Measurements from ENCODE around the gene DIP2C.
"Not testable (repeated sequence)": the region's sequence is repeated elsewhere in the genome, so short reads cannot be mapped to it uniquely, and the experiment has no call there.

DIP2C gene

GRCh38 chr10:659688-660141 is 29.8 kb downstream of the DIP2C start:
- DNase-seq = peak; percentile 2

DNA sequence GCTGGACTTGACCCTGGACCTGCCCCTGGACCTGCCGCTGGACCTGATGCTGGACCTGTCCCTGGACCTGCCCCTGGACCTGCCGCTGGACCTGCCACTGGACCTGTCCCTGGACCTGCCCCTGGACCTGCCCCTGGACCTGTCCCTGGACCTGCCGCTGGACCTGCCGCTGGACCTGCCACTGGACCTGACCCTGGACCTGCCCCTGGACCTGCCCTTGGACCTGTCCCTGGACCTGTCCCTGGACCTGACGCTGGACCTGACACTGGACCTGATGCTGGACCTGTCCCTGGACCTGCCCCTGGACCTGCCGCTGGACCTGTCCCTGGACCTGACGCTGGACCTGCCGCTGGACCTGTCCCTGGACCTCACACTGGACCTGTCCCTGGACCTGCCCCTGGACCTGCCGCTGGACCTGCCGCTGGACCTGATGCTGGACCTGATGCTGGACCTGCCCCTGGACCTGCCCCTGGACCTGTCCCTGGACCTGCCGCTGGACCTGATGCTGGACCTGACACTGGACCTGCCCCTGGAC is 31.6 kb downstream of the DIP2C start:
- DNase-seq = not testable (repeated sequence)

DNA sequence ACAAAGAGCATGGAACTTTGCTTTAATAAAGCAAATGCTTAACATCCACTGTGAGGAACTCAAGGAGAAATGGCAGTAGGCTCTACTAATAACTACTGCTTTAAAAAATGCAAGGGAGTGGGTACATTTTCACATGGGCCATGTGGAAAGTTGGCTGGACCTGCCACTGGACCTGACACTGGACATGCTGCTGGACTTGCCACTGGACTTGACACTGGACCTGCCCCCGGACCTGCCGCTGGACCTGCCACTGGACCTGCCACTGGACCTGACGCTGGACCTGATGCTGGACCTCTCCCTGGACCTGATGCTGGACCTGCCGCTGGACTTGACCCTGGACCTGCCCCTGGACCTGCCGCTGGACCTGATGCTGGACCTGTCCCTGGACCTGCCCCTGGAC is 32.6 kb downstream of the DIP2C start:
- no peak for DNase-seq

GRCh38 chr10:655184-655583 is 34.3 kb downstream of the DIP2C start:
- no peak for DNase-seq

- DNase-seq = no peak
Observed at GRCh38 chr10:654647-654996, 34.8 kb downstream of the DIP2C start.

GRCh38 chr10:653991-654646 is 35.3 kb downstream of the DIP2C start:
- no peak for DNase-seq

- DNase-seq = not testable (repeated sequence)
Observed at GRCh38 chr10:652832-653459, 36.5 kb downstream of the DIP2C start.

GRCh38 chr10:652233-652632 is 37.2 kb downstream of the DIP2C start:
- no peak for DNase-seq

DNA sequence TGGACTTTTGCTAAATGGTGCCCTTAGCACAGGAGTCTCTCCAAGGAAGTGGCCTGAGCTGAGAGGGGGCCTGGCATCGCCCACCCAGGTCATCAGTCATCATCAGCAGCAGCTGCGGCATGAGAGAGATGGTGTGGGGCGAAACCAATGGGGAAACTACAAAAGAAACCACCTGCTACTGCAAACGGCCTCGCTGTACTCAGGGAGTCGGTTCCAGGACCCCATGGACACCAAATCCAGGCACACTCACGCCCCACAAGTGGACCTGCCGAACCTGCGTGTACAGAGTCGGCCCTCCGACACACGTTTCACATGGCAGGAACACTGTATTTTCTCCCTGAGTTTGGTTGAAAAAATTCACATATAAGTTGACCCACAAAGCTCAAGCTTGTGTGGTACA is 37.8 kb downstream of the DIP2C start:
- DNase-seq = no peak

DNA sequence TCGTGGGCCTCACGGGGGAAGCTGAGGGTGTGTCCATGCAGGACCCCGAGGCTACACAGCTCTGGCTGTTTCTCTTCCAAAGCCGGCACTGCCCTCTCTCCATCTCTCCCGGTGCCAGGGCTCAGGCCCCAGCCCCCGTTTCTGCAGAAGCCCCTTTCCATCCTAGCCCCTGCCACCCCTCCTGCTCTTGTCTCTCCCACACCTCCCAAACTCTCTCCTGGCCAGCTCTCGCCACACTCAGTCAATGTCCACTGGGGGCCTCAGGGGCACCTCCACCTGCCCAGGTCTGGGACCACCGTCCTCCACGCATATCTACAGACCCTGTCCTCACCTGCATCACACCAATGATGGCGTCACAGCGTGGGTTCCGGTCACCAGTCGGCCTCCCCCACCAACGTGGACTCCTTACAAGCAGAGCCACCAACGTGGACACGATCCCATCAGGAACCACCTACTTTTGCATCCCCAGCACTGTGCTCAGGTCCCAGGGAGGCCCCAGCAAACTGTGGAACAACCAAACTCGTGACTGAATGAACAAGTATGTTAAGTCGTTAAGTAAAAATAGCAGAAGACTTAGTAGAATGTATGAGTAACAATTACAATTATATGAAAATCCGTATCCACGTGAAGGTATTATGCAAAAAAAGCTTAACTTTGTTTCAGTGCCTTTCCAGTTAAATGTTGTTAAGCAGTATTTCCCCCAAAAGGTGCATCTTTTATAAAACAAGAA is 38.4 kb downstream of the DIP2C start:
- no peak for DNase-seq

DNA sequence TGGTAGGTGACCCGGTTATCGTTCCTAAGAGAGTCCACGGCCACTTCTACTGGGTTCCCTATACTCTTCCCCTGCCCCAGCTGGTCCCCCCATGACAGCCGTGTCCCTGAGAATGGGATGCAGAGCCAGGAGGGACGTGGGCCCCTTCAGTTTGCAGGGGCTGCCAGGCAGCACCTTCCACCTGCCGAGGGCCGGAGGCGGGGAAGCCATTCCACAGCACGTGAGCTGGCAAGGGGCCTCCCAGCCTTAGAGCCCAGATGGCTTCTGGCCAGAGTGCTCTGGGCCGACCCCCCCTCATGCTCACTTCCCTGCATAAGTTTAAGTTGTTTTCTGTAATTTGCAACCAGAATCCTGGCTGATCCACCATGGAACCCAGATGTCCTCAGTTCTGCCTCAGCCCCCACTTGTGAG is 39.0 kb downstream of the DIP2C start:
- DNase-seq = no peak

DNA sequence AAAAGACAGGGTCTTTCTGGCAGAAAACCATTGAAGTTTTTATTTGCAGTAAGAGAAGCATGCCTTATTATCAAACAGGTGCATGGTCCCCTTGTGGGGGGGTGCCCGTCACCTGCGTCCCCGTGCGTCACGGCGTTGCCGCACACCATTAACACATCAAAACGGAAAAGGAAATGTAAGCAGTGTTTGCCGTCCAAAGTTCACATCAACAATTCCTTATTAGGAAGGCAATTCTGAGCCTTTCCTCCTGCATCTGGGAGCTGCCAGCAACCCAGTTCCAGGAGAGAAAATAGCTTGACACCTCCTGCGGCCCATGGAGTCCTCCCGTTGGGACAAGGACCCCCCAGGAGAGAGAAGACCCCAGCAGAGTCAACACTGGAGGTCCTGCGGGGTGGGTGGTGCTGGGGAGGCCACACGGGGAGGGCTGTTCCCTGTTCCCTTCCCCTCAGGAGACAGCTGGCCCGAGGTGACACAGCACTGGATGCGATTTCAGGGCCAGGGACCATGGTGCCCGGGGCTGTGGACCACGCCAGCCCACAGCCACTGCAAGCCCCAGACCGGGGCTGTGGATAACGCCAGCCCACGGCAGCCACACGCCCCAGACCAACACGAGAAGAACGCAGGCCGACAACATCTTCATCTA is 39.5 kb downstream of the DIP2C start:
- no peak for DNase-seq

- DNase-seq = no peak
Observed at GRCh38 chr10:649445-649797, 40.0 kb downstream of the DIP2C start.

GRCh38 chr10:647019-647418 is 42.4 kb downstream of the DIP2C start:
- not testable (repeated sequence) for DNase-seq

DNA sequence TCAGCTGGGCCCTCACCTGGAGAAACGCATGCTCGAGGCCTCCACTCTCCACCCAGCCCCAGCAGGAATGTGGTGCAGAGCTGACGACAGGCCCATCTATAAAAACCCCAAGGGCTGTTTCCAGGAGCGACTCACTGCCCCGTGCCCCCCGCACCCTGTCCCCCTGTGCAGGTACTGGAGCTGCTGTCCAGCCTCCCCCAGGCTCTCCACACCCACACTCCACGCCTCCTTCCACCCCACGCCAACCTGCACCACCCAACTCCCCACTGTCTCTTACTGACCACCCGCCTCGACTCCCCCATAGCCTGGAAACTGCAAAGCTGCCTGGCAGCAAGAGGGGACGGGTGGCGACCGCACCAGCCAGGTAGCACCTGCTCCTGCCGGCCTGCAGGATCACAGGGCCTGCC is 43.3 kb downstream of the DIP2C start:
- no peak for DNase-seq

DNA sequence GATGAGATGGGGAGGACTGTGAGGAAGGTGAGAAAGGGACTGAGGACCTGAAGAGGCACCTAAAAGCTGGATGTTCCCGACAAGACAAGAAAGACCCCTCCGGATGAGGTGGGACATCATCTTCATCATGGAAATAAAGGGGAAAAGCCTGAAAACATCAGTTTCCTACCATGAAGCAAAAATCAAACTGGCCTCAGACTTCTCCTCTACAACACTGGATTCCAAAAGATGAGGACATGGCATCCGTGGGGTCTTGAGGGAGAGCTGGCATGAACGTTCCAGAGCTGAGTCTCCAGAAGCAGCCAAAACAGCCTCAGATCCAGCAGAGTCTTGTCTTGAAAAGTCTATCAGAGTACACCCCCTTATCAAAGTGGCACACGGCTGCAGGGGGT is 44.5 kb downstream of the DIP2C start:
- DNase-seq = no peak

- DNase-seq = no peak
Observed at GRCh38 chr10:644076-644942, 45.2 kb downstream of the DIP2C start.

GRCh38 chr10:642186-642890 is 47.1 kb downstream of the DIP2C start:
- DNase-seq = no peak

- DNase-seq = no peak
Observed at GRCh38 chr10:641149-642010, 48.1 kb downstream of the DIP2C start.

- no peak for DNase-seq
Observed at GRCh38 chr10:640673-641045, 48.8 kb downstream of the DIP2C start.
